ENCODE results near the gene SEPTIN2. TPM values are rescaled to one million over a fixed set of nuclear protein-coding genes. Genes with fewer than 3 reads are reported as not detected.

SEPTIN2 gene
- total RNA-seq, 1 experiment from 2014 or later: 342 TPM

DNA sequence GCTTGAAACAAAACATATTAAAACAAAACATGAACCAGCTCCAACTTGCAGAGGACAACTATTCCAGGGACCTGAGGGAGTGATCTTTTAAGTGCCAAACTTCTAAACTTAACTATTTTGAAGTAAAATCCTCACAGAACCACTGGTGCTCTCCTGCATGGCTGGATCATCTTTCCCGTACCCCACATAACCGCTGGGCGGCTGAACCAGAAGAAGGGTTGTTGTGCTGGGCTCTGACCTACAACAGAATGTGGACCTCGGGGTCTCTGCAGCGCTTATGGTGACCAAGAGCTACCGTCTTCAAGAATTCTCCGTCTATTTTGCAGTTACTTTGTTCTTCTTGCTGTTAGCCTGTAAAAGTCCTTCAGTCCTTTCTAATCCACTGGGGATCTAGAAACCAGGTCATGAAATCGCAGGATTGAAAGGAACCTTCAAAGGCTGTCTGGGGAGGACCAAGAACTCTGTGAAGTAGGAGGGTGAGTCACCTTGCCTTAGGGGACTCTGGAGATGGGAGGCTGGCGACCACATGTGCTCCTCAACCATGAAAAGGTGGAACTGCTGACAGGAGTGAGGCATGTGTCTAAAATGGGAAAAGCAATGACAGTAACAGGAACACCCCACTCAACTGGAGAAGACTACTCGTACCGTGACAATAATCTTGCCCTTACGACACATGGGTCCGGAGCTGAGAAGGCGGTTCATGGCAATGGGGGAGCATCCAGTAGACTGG lies 46.8 kb upstream of the SEPTIN2 start:
- H3K27me3 ChIP-seq (replicated peaks; ENCODE audit: insufficient read depth, low read depth, low read length, poor library complexity): no peaks in the 10 kb centered on the region
- BruUV-seq (replicated peaks): no TSS peak
- H3K4me3 ChIP-seq (ENCODE audit: low read depth, low read length, poor library complexity, severe bottlenecking): no peak overlapping the region
- TF ChIP-seq, protein P1, sequence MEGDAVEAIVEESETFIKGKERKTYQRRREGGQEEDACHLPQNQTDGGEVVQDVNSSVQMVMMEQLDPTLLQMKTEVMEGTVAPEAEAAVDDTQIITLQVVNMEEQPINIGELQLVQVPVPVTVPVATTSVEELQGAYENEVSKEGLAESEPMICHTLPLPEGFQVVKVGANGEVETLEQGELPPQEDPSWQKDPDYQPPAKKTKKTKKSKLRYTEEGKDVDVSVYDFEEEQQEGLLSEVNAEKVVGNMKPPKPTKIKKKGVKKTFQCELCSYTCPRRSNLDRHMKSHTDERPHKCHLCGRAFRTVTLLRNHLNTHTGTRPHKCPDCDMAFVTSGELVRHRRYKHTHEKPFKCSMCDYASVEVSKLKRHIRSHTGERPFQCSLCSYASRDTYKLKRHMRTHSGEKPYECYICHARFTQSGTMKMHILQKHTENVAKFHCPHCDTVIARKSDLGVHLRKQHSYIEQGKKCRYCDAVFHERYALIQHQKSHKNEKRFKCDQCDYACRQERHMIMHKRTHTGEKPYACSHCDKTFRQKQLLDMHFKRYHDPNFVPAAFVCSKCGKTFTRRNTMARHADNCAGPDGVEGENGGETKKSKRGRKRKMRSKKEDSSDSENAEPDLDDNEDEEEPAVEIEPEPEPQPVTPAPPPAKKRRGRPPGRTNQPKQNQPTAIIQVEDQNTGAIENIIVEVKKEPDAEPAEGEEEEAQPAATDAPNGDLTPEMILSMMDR (conservative IDR thresholded peaks at IDR 0.05; ENCODE audit: low read depth, low read length): no peak
- no peak for TF ChIP-seq EZH2 (IDR thresholded peaks at IDR 0.05; ENCODE audit: borderline replicate concordance, low read depth, low read length, poor library complexity, severe bottlenecking)
- peaks cover 11% of the 10 kb centered on the region for H3K4me1 ChIP-seq (ENCODE audit: insufficient read depth, low read length, poor library complexity, severe bottlenecking)
- H3K27ac ChIP-seq (ENCODE audit: low read depth, low read length, poor library complexity, severe bottlenecking): no peak overlapping the region
- DNase-seq (ENCODE audit: low spot score): no peak
- POLR2A ChIA-PET (ENCODE audit: low non-redundant PET): no interaction called here
- CTCF ChIA-PET: no interaction called here
- H3K36me3 ChIP-seq (ENCODE audit: insufficient read depth, low read length, poor library complexity, severe bottlenecking): peaks cover 53% of the 10 kb centered on the region
- H3K9me3 ChIP-seq (ENCODE audit: low read depth, low read length, poor library complexity, severe bottlenecking): no peaks in the 10 kb centered on the region
- intact Hi-C loops (cut with micrococcal nuclease; ENCODE audit: unreplicated experiment): no loop called here

GRCh38 chr2:241269707-241270520 lies 45.8 kb upstream of the SEPTIN2 start:
- ChIA-PET POLR2A (ENCODE audit: low non-redundant PET) (no interaction called here), CTCF (no interaction called here)
- no peaks in the 10 kb centered on the region for H3K9me3 ChIP-seq (ENCODE audit: low read depth, low read length, poor library complexity, severe bottlenecking)
- H3K36me3 ChIP-seq (ENCODE audit: insufficient read depth, low read length, poor library complexity, severe bottlenecking): peaks cover 43% of the 10 kb centered on the region
- peaks cover 11% of the 10 kb centered on the region for H3K4me1 ChIP-seq (ENCODE audit: insufficient read depth, low read length, poor library complexity, severe bottlenecking)
- H3K4me3 ChIP-seq (ENCODE audit: low read depth, low read length, poor library complexity, severe bottlenecking): no peak overlapping the region
- BruUV-seq (replicated peaks): no TSS peak
- no peak overlapping the region for H3K27ac ChIP-seq (ENCODE audit: low read depth, low read length, poor library complexity, severe bottlenecking)
- no peak for TF ChIP-seq EZH2 (IDR thresholded peaks at IDR 0.05; ENCODE audit: borderline replicate concordance, low read depth, low read length, poor library complexity, severe bottlenecking)
- TF ChIP-seq, protein P1 (conservative IDR thresholded peaks at IDR 0.05; ENCODE audit: low read depth, low read length): no peak
- DNase-seq (ENCODE audit: low spot score): no peak
- H3K27me3 ChIP-seq (replicated peaks; ENCODE audit: insufficient read depth, low read depth, low read length, poor library complexity): no peaks in the 10 kb centered on the region
- intact Hi-C loops (cut with micrococcal nuclease; ENCODE audit: unreplicated experiment): no loop called here

DNA sequence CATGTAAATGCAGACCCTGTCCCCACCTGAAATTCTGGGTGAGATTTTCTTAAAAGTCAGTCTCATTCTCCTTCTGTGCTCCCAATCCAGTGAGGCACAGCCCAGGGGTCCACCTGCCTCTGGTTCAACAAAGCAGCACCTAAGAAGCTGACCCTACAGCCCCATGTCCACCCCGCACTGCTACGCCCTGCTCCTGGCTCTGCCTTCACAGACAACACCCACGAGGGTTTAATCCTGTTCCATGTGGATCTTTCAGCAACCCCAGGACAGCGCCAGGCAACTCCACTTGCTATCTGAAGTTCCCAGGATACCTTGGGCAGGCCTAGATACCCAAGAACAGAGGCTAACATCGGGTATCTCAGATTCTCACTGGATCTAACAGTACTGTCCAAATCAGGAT lies 45.2 kb upstream of the SEPTIN2 start:
- peaks cover 2% of the 10 kb centered on the region for H3K9me3 ChIP-seq (ENCODE audit: low read depth, low read length, poor library complexity, severe bottlenecking)
- no peaks in the 10 kb centered on the region for H3K27me3 ChIP-seq (replicated peaks; ENCODE audit: insufficient read depth, low read depth, low read length, poor library complexity)
- CTCF ChIA-PET: no interaction called here
- no peak for DNase-seq (ENCODE audit: low spot score)
- peaks cover 37% of the 10 kb centered on the region for H3K36me3 ChIP-seq (ENCODE audit: insufficient read depth, low read length, poor library complexity, severe bottlenecking)
- H3K4me3 ChIP-seq (ENCODE audit: low read depth, low read length, poor library complexity, severe bottlenecking): no peak overlapping the region
- POLR2A ChIA-PET (ENCODE audit: low non-redundant PET): no interaction called here
- H3K27ac ChIP-seq (ENCODE audit: low read depth, low read length, poor library complexity, severe bottlenecking): no peak overlapping the region
- peaks cover 11% of the 10 kb centered on the region for H3K4me1 ChIP-seq (ENCODE audit: insufficient read depth, low read length, poor library complexity, severe bottlenecking)
- intact Hi-C loops (cut with micrococcal nuclease; ENCODE audit: unreplicated experiment): no loop called here
- no peak for TF ChIP-seq EZH2 (IDR thresholded peaks at IDR 0.05; ENCODE audit: borderline replicate concordance, low read depth, low read length, poor library complexity, severe bottlenecking)
- TF ChIP-seq, protein P1 (conservative IDR thresholded peaks at IDR 0.05; ENCODE audit: low read depth, low read length): no peak
- no TSS peak for BruUV-seq (replicated peaks)

All from A673 (cell line).